Left lung (tissue), 10 donors: ENCODE measurements around the gene CDK11A. TPM values are rescaled to one million over a fixed set of nuclear protein-coding genes. Genes with fewer than 3 reads are reported as not detected.
"Not testable (repeated sequence)": the region's sequence is repeated elsewhere in the genome, so short reads cannot be mapped to it uniquely, and the experiment has no call there.

Experiments used
- ATAC-seq: fragments of 200-7000 bp; cut with Tn5 transposase; one replicate; pipeline ENCODE4 v1.9.1; 2020; ENCODE audit warnings: moderate library complexity
- DNase-seq, 4 donors: peaks; one replicate each; pipeline ENCODE4 v3.0.0-alpha.2; 2013 to 2020
- H3K27ac ChIP-seq, 2 donors: fragments of 200-600 bp; sonication (generic) in 1 of 2; one replicate each; pipeline versions ENCODE4 v1.5.0 to v1.8.0; 2020 to 2021
- H3K27me3 ChIP-seq, 2 donors: fragments of 200-600 bp; sonication (generic) in 1 of 2; one replicate each; pipeline versions ENCODE4 v1.5.0 to v1.8.0; 2020 to 2021
- H3K36me3 ChIP-seq, 2 donors: fragments of 200-600 bp; sonication (generic) in 1 of 2; one replicate each; pipeline versions ENCODE4 v1.5.0 to v1.8.0; 2020 to 2021
- H3K4me1 ChIP-seq, 2 donors: fragments of 200-600 bp; one replicate each; pipeline ENCODE4 v1.8.0; 2021
- H3K4me3 ChIP-seq, 2 donors: fragments of 200-600 bp; sonication (generic) in 1 of 2; one replicate each; pipeline versions ENCODE4 v1.5.0 to v1.8.0; 2020 to 2021; ENCODE audit warnings: mild to moderate bottlenecking in 1 of 2
- H3K9me3 ChIP-seq, 2 donors: fragments of 200-600 bp; sonication (generic) in 1 of 2; one replicate each; pipeline versions ENCODE4 v1.5.0 to v1.8.0; 2020 to 2021
- CTCF ChIP-seq, 2 donors: fragments of 200-600 bp; sonication (generic) in 1 of 2; IDR thresholded peaks; one replicate each; pipeline versions ENCODE4 v1.5.0 to v1.8.0; 2021; ENCODE audit warnings: antibody characterized with exemption in 2 of 2
- intact Hi-C, 2 donors: fragments of 100-400 bp; cut with DNase I; formaldehyde crosslinking; loops; one replicate each; pipeline versions ENCODE4 v1.11.2 to v1.14.2; 2022
- polyA plus RNA-seq, 6 donors: library from polyadenylated mRNA; unstranded; fragments of 120-200 nt; gene quantifications; one replicate each; pipeline ENCODE4 v1.2.1, GENCODE V29; 2013; ENCODE audit not compliant: insufficient read length in 6 of 6
- total RNA-seq, 2 donors: library from RNA; stranded (reverse); fragmentation: NEBNext Ultra II Directional; extraction: Animal tissue kit (Norgen Biotek cat#: 25700); gene quantifications; one replicate each; pipeline ENCODE4 v1.2.1, GENCODE V29; 2021
- donor health status: DM: no; HTN: yes; CAD: no.
- donor health status: DM: no; HTN: no; CAD: no.

Gene CDK11A
- total and polyA plus RNA-seq, 8 donors: 21.1 to 45.7 (median 37.8) TPM

DNA sequence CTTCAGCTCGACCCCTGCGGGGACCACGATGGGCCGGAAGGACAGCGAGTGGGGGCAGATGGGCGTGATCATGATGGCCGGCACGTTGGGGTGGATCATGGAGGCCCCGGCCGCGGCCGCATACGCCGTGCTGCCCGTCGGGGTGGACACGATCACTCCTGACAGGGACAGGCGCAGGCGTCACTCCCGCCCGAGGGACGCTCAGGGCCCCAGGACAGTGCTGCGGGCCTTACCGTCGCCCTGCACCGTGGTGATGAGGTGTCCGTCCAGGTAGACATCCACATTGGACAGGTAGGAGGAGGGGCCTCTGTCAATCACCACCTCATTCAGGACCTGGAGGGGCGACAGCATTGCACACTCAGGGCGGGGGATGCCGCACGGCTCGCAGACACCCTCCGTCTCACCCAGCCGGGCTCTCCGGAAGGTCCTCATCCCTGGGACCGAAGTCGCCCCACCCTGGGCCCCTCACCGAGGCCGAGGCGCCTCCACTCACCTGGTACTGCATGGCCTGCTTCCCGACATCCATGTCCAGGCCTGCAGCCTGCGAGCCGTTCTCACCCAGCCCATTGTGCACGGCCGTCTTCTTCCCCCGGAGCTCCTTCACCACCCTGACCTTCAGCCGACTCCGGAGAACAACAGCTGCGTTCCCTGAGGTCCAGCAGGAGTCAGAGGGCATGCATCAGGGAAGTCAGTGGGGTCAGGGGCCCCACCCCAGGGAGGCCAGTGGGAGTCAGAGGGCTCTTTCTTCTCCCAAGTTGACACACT, 30.1 kb upstream of the CDK11A start:
- no peaks in the 10 kb centered on the region for H3K9me3 ChIP-seq
- peaks cover 0 to 70% of the 10 kb centered on the region in 2 donors for H3K36me3 ChIP-seq
- H3K4me1 ChIP-seq: peaks cover 5 to 21% of the 10 kb centered on the region in 2 donors
- H3K4me3 ChIP-seq: no peak overlapping the region
- ATAC-seq (no peak), DNase-seq (peak in 1 of 4 donors; percentile 75)
- H3K27ac ChIP-seq: no peak overlapping the region
- intact Hi-C loops: no loop called here
- no peak for TF ChIP-seq CTCF (IDR thresholded peaks at IDR 0.05)
- H3K27me3 ChIP-seq: no peaks in the 10 kb centered on the region

DNA sequence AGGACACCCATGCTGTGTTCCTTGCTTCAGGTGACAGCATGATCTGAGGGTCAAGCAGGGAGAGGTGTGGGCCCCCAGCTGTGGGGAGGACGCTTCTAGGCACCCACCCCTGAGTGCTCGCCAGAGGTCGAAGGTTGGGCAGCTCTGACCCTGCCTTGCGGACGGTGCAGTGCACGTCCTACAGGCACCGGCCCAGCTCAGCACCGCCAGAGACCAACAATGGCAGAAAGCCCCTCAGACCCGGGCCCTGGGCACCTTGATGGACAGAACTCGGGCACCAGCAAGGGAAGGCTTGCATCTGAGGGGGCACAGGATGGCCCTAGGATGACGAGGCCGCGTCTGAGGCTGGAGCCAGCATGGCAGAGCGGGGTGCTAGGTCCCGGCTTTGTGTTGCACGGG, 29.4 kb upstream of the CDK11A start:
- Histone ChIP-seq H3K9me3 (no peaks in the 10 kb centered on the region), H3K4me1 (peaks cover 5 to 15% of the 10 kb centered on the region in 2 donors), H3K36me3 (peaks cover 0 to 66% of the 10 kb centered on the region in 2 donors), H3K27ac (no peak overlapping the region), H3K4me3 (no peak overlapping the region), H3K27me3 (no peaks in the 10 kb centered on the region)
- peak in 1 of 4 donors; percentile 67 for DNase-seq
- intact Hi-C loops: no loop called here
- ATAC-seq: no peak
- no peak for TF ChIP-seq CTCF (IDR thresholded peaks at IDR 0.05)

DNA sequence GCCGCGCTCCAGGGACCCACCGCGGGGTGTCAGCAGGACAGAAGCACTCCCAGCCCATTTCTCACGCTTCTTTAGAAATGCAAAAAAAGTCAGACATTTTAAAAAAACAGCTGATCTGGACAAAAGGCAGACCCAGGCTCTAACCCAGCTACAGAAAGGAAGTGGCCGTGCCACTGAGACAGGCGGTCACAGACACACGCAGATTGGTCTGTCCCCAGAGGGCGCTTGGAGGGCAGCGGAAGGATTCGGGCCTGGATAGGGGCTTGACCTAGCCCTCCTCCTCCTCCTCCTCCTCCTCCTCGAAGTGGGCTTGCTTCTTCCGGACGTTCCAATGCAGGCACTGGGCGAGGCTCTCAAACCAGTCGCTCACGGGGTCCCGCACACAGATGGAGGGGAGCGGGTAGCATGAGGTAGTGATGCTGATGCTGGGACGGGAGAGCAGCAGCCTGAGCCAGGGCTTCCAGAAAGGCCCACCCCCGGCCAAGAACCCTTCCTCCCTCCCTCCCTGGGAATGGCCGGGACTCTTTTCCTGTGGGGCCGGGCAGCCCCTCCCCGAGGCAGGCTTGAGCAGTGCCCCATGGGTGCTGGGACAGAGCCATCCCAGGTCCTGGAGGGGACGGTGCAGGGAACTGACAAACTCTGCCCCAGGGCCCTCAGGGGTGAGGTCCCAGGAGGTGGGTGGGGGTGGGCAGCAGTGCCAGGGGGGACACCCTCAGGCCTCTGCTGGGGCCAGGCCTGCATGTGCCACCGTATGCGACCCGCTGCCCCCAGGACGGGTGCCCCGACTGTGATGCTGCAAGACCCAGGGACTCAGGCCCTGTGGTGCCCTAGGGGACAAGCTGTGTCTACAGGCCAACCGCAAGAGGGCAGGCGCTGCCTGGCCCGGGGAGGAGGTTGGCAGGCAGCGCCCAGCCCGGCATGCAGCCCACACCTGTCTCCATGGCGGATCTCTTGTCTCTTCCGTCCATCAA, 28.8 kb upstream of the CDK11A start:
- H3K9me3 ChIP-seq: no peaks in the 10 kb centered on the region
- intact Hi-C loops: no loop called here
- H3K36me3 ChIP-seq: peaks cover 0 to 60% of the 10 kb centered on the region in 2 donors
- TF ChIP-seq CTCF (IDR thresholded peaks at IDR 0.05): no peak
- no peak for ATAC-seq
- H3K4me3 ChIP-seq: no peak overlapping the region
- H3K27ac ChIP-seq: no peak overlapping the region
- peaks cover 2 to 8% of the 10 kb centered on the region in 2 donors for H3K4me1 ChIP-seq
- no peaks in the 10 kb centered on the region for H3K27me3 ChIP-seq
- peak in 1 of 4 donors; percentile 64 for DNase-seq

DNA sequence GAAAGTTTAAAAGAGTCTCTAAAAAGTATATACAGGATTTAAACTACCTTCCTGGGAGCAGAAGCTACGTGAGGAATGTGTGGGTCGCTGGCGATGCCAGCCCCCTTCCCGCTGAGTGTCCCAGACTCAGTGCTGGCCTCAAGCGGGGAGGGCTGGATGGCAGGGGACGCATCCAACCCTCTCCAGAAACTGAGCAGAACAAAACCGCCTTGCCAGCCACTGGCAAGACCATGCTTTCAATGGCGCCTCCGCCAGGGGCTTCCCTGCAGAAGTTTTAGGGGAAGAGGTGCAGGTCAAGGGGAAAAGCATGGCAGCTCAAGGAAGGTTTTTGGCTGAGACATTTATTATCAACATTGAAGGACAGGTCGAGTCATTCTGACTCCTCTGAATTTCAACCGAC, 28.0 kb upstream of the CDK11A start:
- peaks cover 0 to 52% of the 10 kb centered on the region in 2 donors for H3K36me3 ChIP-seq
- H3K4me3 ChIP-seq: no peak overlapping the region
- intact Hi-C loops: no loop called here
- H3K4me1 ChIP-seq: peaks cover 0 to under 1% of the 10 kb centered on the region in 2 donors
- no peak overlapping the region for H3K27ac ChIP-seq
- no peaks in the 10 kb centered on the region for H3K9me3 ChIP-seq
- peak in 1 of 4 donors; percentile 45 for DNase-seq
- no peaks in the 10 kb centered on the region for H3K27me3 ChIP-seq
- no peak for TF ChIP-seq CTCF (IDR thresholded peaks at IDR 0.05)
- no peak for ATAC-seq

DNA sequence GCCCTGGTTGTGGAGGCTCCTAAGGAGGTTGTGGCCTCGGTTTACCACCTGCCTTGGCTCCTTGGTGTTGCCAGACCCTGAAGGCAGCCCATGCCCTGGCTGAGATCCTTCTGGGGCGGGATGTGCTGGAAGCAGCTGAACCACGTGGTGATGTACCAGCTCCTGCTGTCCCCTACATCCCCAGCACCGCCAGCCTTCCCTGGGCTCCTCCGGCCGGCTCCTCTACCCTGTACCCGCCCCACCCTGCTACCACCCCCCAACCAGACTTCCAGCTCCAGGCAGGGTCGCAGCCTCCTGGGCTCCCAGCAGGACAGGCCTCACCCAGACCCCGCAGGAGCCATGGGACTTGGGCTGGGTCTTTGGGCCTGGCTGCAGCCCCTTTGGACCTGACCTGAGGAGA, 25.8 kb upstream of the CDK11A start:
- H3K27me3 ChIP-seq, H3K4me1 ChIP-seq, H3K9me3 ChIP-seq, ATAC-seq, H3K27ac ChIP-seq, H3K4me3 ChIP-seq, intact Hi-C loops: not testable (repeated sequence)
- peak in 1 of 4 donors; percentile 59 for DNase-seq
- H3K36me3 ChIP-seq: peaks cover 0 to 30% of the 10 kb centered on the region in 2 donors
